ENCODE data around the gene ACTN1. TPM values are rescaled to one million over a fixed set of nuclear protein-coding genes. Genes with fewer than 3 reads are reported as not detected.
A peak's percentile ranks its signal among the peaks of the same experiment; 100 is the strongest.

Gene ACTN1
- total RNA-seq, 4 donors from 2014 or later: 10.0 to 17.3 (median 14.1) TPM

DNA sequence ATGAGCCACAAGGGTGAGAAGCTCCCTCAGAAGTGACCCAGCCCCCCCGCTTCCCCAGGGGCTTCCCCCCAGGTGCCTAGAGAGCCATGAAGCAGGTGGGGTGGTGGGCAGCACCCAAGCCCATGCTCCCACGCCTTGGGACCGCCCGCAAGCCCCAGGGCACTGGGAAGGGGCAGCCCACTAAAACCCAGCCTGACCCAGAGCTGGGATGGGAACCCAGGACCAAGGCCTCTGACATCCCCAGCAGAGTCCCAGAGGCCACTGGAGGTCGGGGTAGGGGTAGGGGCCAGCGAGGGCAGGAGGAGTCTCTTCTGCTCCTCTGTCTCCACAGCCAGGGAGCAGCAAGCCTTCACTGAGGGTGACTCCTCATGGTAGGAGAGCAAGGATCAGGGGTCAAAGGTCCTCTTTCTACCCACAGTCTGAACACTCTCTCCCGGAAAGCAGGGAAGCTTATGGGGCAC lies 99.8 kb downstream of the ACTN1 start:
- peaks cover 5 to 10% of the 10 kb centered on the region in 2 donors for H3K4me1 ChIP-seq
- H3K36me3 ChIP-seq: peaks cover 0 to 18% of the 10 kb centered on the region in 2 donors
- H3K4me3 ChIP-seq: no peak overlapping the region
- no peaks in the 10 kb centered on the region for H3K27me3 ChIP-seq
- ATAC-seq (no peak), DNase-seq (no peak)
- no peaks in the 10 kb centered on the region for H3K9me3 ChIP-seq
- intact Hi-C loops (cut with DNase I; ENCODE audit: low total_unique reads): no loop called here
- TF ChIP-seq POLR2A (IDR thresholded peaks at IDR 0.05): no peak
- TF ChIP-seq, protein P1, sequence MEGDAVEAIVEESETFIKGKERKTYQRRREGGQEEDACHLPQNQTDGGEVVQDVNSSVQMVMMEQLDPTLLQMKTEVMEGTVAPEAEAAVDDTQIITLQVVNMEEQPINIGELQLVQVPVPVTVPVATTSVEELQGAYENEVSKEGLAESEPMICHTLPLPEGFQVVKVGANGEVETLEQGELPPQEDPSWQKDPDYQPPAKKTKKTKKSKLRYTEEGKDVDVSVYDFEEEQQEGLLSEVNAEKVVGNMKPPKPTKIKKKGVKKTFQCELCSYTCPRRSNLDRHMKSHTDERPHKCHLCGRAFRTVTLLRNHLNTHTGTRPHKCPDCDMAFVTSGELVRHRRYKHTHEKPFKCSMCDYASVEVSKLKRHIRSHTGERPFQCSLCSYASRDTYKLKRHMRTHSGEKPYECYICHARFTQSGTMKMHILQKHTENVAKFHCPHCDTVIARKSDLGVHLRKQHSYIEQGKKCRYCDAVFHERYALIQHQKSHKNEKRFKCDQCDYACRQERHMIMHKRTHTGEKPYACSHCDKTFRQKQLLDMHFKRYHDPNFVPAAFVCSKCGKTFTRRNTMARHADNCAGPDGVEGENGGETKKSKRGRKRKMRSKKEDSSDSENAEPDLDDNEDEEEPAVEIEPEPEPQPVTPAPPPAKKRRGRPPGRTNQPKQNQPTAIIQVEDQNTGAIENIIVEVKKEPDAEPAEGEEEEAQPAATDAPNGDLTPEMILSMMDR (IDR thresholded peaks at IDR 0.05 in 4 of 5, conservative IDR thresholded peaks at IDR 0.05 in 1 of 5): no peak
- in situ Hi-C loops (cut with MboI; ENCODE audit: low sequenced_read_pairs in 4 of 4): no loop called here
- no peak overlapping the region for H3K27ac ChIP-seq

DNA sequence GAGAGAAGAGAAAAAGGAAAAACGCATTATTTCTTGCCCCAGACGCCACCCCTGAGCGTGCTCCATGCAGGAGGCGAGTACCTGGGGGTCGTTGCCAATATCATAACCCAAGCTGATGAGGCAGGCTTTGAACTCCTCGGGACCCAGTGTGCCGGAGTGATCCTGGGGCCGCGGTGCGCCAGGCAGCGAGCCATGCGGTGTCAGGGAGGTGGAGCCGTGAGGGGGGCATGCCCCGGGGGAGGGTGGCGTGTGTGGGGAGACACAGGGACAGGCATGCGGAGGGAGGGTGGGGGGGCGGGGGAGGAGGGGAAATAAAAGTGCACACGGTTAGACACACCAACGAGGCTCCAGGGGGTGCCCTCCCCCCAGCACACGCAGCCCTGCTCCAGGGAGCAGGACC lies 100.2 kb downstream of the ACTN1 start:
- ATAC-seq (no peak), DNase-seq (no peak)
- no peaks in the 10 kb centered on the region for H3K27me3 ChIP-seq
- H3K4me1 ChIP-seq: peaks cover 1 to 6% of the 10 kb centered on the region in 2 donors
- in situ Hi-C loops (cut with MboI; ENCODE audit: low sequenced_read_pairs in 4 of 4): no loop called here
- intact Hi-C loops (cut with DNase I; ENCODE audit: low total_unique reads): no loop called here
- no peak overlapping the region for H3K27ac ChIP-seq
- no peak overlapping the region for H3K4me3 ChIP-seq
- TF ChIP-seq, protein P1 (IDR thresholded peaks at IDR 0.05 in 4 of 5, conservative IDR thresholded peaks at IDR 0.05 in 1 of 5): no peak
- TF ChIP-seq POLR2A (IDR thresholded peaks at IDR 0.05): no peak
- peaks cover 0 to 18% of the 10 kb centered on the region in 2 donors for H3K36me3 ChIP-seq
- no peaks in the 10 kb centered on the region for H3K9me3 ChIP-seq

DNA sequence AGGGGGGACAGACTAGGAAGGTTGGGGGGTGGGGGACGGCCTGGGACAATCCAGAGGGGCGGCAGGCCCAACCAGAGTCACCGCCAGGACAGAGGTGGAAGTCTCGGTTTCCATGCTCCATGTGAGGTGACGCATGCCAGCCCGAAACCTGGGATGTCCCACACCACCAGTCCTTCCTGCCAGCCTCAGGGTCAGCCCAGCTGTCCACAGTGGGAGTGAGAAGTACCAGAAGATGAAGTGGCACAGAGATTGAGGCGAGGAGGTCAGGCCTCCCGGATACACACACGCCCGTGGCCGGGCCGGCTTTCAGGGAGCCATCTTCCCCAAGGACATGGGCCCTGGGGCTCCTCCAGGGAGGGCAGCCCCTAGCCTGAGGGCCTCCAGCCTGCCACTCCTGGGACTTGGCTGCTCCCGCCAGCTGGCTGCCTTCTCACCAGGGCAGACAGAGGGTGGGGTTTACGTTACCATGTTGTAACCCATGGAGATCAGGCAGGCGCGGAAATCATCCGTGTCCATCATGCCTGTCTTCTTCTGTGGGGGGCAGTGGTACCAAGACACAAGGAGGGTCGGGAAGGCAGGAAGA lies 101.0 kb downstream of the ACTN1 start:
- no peak for DNase-seq
- TF ChIP-seq, protein P1 (IDR thresholded peaks at IDR 0.05 in 4 of 5, conservative IDR thresholded peaks at IDR 0.05 in 1 of 5): no peak
- TF ChIP-seq POLR2A (IDR thresholded peaks at IDR 0.05): no peak
- H3K4me1 ChIP-seq: no peaks in the 10 kb centered on the region
- ATAC-seq: no peak
- no peaks in the 10 kb centered on the region for H3K9me3 ChIP-seq
- H3K36me3 ChIP-seq: peaks cover 0 to 12% of the 10 kb centered on the region in 2 donors
- H3K27ac ChIP-seq: no peak overlapping the region
- intact Hi-C loops (cut with DNase I; ENCODE audit: low total_unique reads): no loop called here
- H3K27me3 ChIP-seq: no peaks in the 10 kb centered on the region
- in situ Hi-C loops (cut with MboI; ENCODE audit: low sequenced_read_pairs in 4 of 4): no loop called here
- H3K4me3 ChIP-seq: no peak overlapping the region

DNA sequence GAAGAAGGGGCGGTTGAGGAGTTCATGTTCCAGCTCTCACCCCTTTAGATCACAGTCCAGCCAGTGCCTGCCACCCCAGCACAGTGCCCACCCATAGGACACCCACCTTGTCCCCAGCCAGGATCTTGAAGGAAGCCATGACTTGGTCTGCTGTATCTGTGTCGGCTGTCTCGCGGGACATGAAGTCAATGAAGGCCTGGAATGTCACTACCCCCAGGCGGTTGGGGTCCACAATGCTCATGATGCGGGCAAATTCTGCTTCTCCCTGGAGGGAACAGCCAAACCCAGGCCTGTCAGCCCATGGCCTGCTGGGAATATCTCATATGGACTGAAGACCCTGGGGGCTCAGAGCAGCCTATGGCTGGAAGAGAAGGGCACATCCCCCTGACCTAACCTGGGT lies 102.1 kb downstream of the ACTN1 start:
- Histone ChIP-seq H3K36me3 (peaks cover 0 to 10% of the 10 kb centered on the region in 2 donors), H3K4me3 (no peak overlapping the region), H3K4me1 (no peaks in the 10 kb centered on the region), H3K27me3 (no peaks in the 10 kb centered on the region), H3K9me3 (no peaks in the 10 kb centered on the region), H3K27ac (no peak overlapping the region)
- ATAC-seq (no peak), DNase-seq (no peak)
- intact Hi-C loops (cut with DNase I; ENCODE audit: low total_unique reads): no loop called here
- in situ Hi-C loops (cut with MboI; ENCODE audit: low sequenced_read_pairs in 4 of 4): no loop called here
- TF ChIP-seq POLR2A (IDR thresholded peaks at IDR 0.05): no peak
- TF ChIP-seq, protein P1 (IDR thresholded peaks at IDR 0.05 in 4 of 5, conservative IDR thresholded peaks at IDR 0.05 in 1 of 5): no peak

DNA sequence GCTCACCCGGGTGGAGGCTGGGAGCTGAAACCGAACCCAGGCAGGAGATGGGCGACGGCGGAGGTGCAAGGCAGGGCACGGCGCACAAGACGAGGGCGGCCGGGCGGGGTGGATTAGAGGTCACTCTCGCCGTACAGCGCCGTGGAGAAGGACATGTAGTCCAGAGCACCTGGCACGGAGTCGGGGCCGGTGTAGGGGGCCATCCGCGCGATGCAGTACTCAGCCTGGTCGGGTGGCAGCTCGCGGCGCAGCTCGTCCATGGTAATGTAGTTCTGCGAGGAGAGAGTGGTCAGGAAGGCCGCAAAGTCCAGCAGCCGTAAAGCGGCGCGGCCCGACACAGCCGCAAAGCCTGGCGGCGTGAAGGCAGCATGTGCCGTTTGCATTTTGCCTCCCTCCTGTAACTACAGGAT lies 104.4 kb downstream of the ACTN1 start:
- DNase-seq: peak in 1 of 2 donors; percentile 37
- no peaks in the 10 kb centered on the region for H3K9me3 ChIP-seq
- no peak overlapping the region for H3K4me3 ChIP-seq
- H3K27me3 ChIP-seq: no peaks in the 10 kb centered on the region
- peak overlapping the region in 1 of 4 donors; percentile 37 for H3K27ac ChIP-seq
- in situ Hi-C loops (cut with MboI; ENCODE audit: low sequenced_read_pairs in 4 of 4) (no loop called here), intact Hi-C loops (cut with DNase I; ENCODE audit: low total_unique reads) (no loop called here)
- peaks cover 0 to 10% of the 10 kb centered on the region in 2 donors for H3K36me3 ChIP-seq
- no peaks in the 10 kb centered on the region for H3K4me1 ChIP-seq
- no peak for TF ChIP-seq POLR2A (IDR thresholded peaks at IDR 0.05)
- TF ChIP-seq, protein P1 (IDR thresholded peaks at IDR 0.05 in 4 of 5, conservative IDR thresholded peaks at IDR 0.05 in 1 of 5): no peak
- ATAC-seq: peak in 1 of 2 donors; percentile 53
